A673 (cell line): ENCODE measurements around the gene CYP8B1. TPM values are rescaled to one million over a fixed set of nuclear protein-coding genes. Genes with fewer than 3 reads are reported as not detected.

Experiments
- BruUV-seq: library from RNA; stranded (reverse); fragments of 400-500 nt; replicated peaks from 2 replicates; lab custom pipeline; 2021; lab: Mats Ljungman, UMichigan
- CTCF ChIA-PET: fragments of 300-600 bp; sonication (Branson Sonifier 250); formaldehyde crosslinking; loops from one replicate; lab custom pipeline; 2022; ENCODE audit warnings: antibody characterized with exemption; lab: Charles Lee
- POLR2A ChIA-PET: fragments of 300-600 bp; sonication (Branson Sonifier 250); formaldehyde crosslinking; loops from one replicate; lab custom pipeline; 2022; ENCODE audit warnings: antibody characterized with exemption; ENCODE audit not compliant: low non-redundant PET; lab: Charles Lee
- DNase-seq: peaks from one replicate; pipeline ENCODE4 v3.0.0-alpha.2; 2015; ENCODE audit warnings: low spot score
- H3K27ac ChIP-seq: fragments of 200-600 bp; sonication (generic); 2 replicates; pipeline ENCODE4 v1.5.1; 2016; ENCODE audit warnings: mixed run types, low read depth, mild to moderate bottlenecking, mixed read lengths, antibody characterized with exemption, low read length; ENCODE audit not compliant: poor library complexity, severe bottlenecking
- H3K27me3 ChIP-seq: fragments of 200-600 bp; sonication (generic); replicated peaks from 2 replicates; pipeline ENCODE4 v1.6.1; 2017; ENCODE audit warnings: mixed run types, low read depth, mild to moderate bottlenecking, mixed read lengths, antibody characterized with exemption, low read length; ENCODE audit not compliant: insufficient read depth, poor library complexity
- H3K36me3 ChIP-seq: fragments of 200-600 bp; sonication (generic); 2 replicates; pipeline ENCODE4 v1.6.1; 2016; ENCODE audit warnings: mixed run types, mild to moderate bottlenecking, mixed read lengths, antibody characterized with exemption, low read length; ENCODE audit not compliant: insufficient read depth, poor library complexity, severe bottlenecking
- H3K4me1 ChIP-seq: fragments of 200-600 bp; sonication (generic); 2 replicates; pipeline ENCODE4 v1.6.1; 2017; ENCODE audit warnings: mixed run types, mild to moderate bottlenecking, mixed read lengths, antibody characterized with exemption, low read length; ENCODE audit not compliant: insufficient read depth, poor library complexity, severe bottlenecking
- H3K4me3 ChIP-seq: fragments of 200-600 bp; sonication (generic); 2 replicates; pipeline ENCODE4 v1.5.1; 2016; ENCODE audit warnings: low read depth, mixed run types, mild to moderate bottlenecking, mixed read lengths, low read length; ENCODE audit not compliant: poor library complexity, severe bottlenecking
- H3K9me3 ChIP-seq: fragments of 200-600 bp; sonication (generic); 2 replicates; pipeline ENCODE4 v1.6.1; 2016; ENCODE audit warnings: mixed run types, low read depth, mild to moderate bottlenecking, mixed read lengths, antibody characterized with exemption, low read length; ENCODE audit not compliant: poor library complexity, severe bottlenecking
- EZH2 ChIP-seq: fragments of 200-600 bp; sonication (generic); IDR thresholded peaks from 2 replicates; pipeline ENCODE4 v1.6.1; 2017; ENCODE audit warnings: borderline replicate concordance, low read depth, mild to moderate bottlenecking, mixed read lengths, antibody characterized with exemption, low read length; ENCODE audit not compliant: poor library complexity, severe bottlenecking
- intact Hi-C: fragments of 100-400 bp; cut with micrococcal nuclease; formaldehyde crosslinking; loops from one replicate; pipeline ENCODE4 v1.10.0; 2022; ENCODE audit not compliant: unreplicated experiment
- total RNA-seq: library from RNA; stranded (reverse); gene quantifications from 2 replicates; pipeline ENCODE4 v1.2.3, GENCODE V29; 2021
- TF ChIP-seq, protein P1 (sequence below): fragments of 300-800, 200-600 bp; sonication (generic); conservative IDR thresholded peaks from 2 replicates; pipeline ENCODE4 v1.5.1; 2017; ENCODE audit warnings: low read depth, mild to moderate bottlenecking, antibody characterized with exemption, low read length, moderate library complexity, mixed read lengths

CYP8B1 gene
- total RNA-seq, 1 experiment from 2014 or later, result not detected

DNA sequence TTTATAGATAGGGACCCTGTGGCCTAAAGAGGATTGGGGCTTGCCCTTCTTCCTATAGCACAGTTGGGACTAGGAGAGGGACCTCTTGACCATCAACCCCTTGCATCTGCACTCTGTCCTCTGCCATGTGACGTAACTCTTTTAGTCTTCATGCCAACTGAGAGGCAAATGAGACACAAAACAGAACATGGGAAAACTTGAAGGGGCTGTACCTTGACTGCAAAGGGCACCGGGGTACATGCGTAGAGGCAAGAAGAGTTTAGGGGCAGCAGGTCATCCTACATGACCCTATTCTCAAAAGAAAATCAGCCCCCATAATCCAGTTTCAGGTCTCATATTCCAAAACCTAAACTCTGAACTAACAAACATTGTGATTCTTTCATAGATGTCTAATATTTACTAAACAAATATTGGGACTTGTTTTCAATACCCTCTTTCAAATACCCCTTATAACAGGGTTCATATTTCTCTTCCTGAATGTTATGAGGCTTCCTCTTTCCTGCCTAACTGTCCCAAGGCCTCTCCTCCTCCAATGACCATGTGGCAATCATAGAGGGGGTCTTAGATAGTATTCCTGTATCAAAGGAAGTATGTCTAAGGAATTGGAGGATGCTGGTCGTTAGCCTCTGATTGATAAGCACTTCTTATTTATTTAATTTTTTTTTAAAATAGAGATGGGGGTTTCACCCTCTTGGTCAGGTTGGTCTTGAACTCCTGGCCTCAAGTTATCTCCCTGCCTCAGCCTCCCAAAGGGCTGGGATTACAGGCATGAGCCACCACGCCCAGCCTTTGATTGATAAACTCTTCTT lies 45.8 kb downstream of the CYP8B1 start:
- Histone ChIP-seq H3K4me3 (no peak overlapping the region), H3K4me1 (no peaks in the 10 kb centered on the region), H3K9me3 (no peaks in the 10 kb centered on the region), H3K27ac (no peak overlapping the region), H3K27me3 (no peaks in the 10 kb centered on the region), H3K36me3 (no peaks in the 10 kb centered on the region)
- POLR2A ChIA-PET, result no interaction called here
- TF ChIP-seq, protein P1, sequence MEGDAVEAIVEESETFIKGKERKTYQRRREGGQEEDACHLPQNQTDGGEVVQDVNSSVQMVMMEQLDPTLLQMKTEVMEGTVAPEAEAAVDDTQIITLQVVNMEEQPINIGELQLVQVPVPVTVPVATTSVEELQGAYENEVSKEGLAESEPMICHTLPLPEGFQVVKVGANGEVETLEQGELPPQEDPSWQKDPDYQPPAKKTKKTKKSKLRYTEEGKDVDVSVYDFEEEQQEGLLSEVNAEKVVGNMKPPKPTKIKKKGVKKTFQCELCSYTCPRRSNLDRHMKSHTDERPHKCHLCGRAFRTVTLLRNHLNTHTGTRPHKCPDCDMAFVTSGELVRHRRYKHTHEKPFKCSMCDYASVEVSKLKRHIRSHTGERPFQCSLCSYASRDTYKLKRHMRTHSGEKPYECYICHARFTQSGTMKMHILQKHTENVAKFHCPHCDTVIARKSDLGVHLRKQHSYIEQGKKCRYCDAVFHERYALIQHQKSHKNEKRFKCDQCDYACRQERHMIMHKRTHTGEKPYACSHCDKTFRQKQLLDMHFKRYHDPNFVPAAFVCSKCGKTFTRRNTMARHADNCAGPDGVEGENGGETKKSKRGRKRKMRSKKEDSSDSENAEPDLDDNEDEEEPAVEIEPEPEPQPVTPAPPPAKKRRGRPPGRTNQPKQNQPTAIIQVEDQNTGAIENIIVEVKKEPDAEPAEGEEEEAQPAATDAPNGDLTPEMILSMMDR, result no peak
- no peak for TF ChIP-seq EZH2
- no peak for DNase-seq
- no TSS peak for BruUV-seq
- CTCF ChIA-PET, result interaction anchor here (0.9 kb wide), 1 partner anchor 103 kb away, joined by 4 read pairs; no protein-coding TSS in a partner anchor
- intact Hi-C loops, result loop anchor here (5.0 kb wide), 1 partner anchor 48 kb away; no protein-coding TSS in a partner anchor

DNA sequence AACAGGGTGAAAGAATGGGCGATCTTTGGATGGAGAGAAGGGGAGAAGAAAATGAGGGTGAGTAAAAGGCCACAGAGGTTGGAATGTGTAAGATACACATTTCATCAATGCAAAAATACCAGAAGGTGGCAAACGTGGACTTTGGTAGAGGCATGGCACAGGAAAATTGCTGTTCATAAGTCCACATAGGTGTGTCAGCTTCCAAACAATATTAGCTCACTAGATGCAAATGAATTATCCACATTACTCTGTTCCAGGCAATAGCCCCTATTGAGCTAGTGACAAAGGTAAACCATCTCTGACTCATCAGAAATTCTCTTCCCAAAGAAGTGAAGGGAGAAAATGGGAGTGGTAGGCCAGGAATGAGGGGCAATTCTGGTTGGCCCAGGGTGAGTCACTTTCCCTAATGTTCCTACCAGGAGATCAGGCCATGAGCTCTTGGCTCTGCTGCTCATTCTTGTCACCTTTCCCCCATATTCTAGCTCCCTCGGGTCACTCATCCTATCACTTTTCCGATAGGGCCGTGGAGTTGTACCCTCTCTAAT lies 46.5 kb downstream of the CYP8B1 start:
- Histone ChIP-seq H3K4me3 (no peak overlapping the region), H3K4me1 (no peaks in the 10 kb centered on the region), H3K27me3 (no peaks in the 10 kb centered on the region), H3K27ac (no peak overlapping the region), H3K36me3 (no peaks in the 10 kb centered on the region), H3K9me3 (no peaks in the 10 kb centered on the region)
- no TSS peak for BruUV-seq
- no peak for DNase-seq
- no peak for TF ChIP-seq EZH2
- TF ChIP-seq, protein P1, result no peak
- ChIA-PET CTCF (no interaction called here), POLR2A (no interaction called here)
- intact Hi-C loops, result no loop called here

DNA sequence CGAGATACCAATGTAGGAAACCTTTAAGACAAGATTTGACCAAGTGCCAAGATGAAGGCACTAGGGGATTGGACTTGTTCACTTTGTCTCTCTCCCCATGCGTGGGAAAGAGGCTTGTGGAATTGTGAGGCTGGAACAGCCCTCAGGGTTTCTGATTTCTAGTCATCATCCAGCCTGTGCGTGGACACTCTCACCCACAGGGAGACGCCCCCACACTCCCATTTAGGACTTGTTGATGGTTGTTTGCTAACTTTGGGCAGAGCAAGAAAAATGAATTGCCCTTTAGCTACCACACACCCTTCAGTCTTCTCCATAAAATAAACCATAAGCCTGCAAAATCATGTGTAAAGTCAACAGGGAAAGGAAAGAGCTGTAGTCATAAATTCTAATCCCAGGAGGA lies 48.0 kb downstream of the CYP8B1 start:
- no peak for DNase-seq
- TF ChIP-seq EZH2, result no peak
- TF ChIP-seq, protein P1, result no peak
- no TSS peak for BruUV-seq
- ChIA-PET CTCF (no interaction called here), POLR2A (no interaction called here)
- H3K4me3 ChIP-seq, result no peak overlapping the region
- no peaks in the 10 kb centered on the region for H3K9me3 ChIP-seq
- no peaks in the 10 kb centered on the region for H3K36me3 ChIP-seq
- H3K27ac ChIP-seq, result no peak overlapping the region
- no peaks in the 10 kb centered on the region for H3K4me1 ChIP-seq
- no peaks in the 10 kb centered on the region for H3K27me3 ChIP-seq
- intact Hi-C loops, result no loop called here
